Stimulated activated CD4-positive, alpha-beta T cell treated with anti-CD3 and anti-CD28 coated beads, TNF-alpha, amount 100 ng/mL, for 4 hours (primary cell): ENCODE data around the gene TGM2.
"Not testable (repeated sequence)": the region's sequence is repeated elsewhere in the genome, so short reads cannot be mapped to it uniquely, and the experiment has no call there.

ENCODE experiments used
- DNase-seq, 3 experiments: peaks; one replicate each; pipeline ENCODE4 v3.0.0-alpha.2; 2020; ENCODE audit warnings: low read depth in 3 of 3

TGM2 gene

GRCh38 chr20:38115205-38115604 lies 49.9 kb downstream of the TGM2 start:
- no peak for DNase-seq

GRCh38 chr20:38114353-38114791 lies 50.7 kb downstream of the TGM2 start:
- no peak for DNase-seq

- DNase-seq = no peak
Measured at GRCh38 chr20:38113401-38114325, 51.4 kb downstream of the TGM2 start.

DNA sequence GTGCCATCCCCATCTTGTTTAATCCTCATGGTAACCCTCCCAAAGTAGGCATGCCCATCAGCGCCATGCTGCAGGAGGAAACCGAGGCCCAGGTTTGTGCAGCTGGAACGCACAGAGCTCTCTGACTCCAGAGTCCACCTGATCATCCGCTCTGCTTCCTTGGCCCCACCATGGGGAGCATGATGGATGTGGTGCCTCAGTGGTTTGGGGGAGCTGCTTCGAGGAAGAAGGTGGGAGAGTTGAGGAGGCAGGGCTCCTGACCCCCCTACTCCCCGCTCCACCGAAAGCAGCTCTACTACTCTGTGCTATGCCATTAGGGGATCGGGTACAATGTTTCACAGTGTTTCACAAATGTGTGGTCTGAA lies 52.2 kb downstream of the TGM2 start:
- DNase-seq = no peak

DNA sequence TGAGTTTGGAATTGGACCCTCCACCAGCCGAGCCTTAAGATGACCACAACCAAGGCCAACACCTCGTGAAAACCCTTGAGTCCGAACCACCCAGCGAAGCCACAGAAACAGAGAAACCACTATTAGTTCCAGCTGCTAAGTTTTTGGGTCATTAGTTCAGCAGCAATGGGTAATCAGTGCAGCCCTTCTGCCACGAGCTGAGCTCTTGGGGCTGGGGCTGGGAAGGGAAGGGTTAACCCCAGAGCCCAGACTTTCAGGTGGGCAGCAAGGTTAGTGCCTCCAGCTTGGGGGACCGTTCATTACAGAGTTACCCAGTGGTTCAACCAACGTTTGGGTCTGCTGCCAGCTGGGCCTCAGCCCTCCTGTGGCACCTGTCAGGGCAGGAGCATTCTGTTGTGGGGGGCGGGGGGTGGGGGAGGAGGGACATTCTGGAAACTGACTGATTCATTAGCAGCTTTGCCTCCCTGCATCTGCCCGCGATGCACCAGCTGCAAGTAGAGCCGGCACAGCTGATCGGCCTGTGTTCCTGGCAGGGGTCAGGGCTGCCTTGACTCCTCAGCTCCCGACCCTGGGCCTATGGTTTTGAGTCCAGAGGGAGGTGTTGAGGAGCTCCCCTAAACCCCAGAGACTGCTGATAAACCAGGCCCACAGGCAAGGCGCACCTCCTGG lies 52.7 kb downstream of the TGM2 start:
- DNase-seq = no peak

DNA sequence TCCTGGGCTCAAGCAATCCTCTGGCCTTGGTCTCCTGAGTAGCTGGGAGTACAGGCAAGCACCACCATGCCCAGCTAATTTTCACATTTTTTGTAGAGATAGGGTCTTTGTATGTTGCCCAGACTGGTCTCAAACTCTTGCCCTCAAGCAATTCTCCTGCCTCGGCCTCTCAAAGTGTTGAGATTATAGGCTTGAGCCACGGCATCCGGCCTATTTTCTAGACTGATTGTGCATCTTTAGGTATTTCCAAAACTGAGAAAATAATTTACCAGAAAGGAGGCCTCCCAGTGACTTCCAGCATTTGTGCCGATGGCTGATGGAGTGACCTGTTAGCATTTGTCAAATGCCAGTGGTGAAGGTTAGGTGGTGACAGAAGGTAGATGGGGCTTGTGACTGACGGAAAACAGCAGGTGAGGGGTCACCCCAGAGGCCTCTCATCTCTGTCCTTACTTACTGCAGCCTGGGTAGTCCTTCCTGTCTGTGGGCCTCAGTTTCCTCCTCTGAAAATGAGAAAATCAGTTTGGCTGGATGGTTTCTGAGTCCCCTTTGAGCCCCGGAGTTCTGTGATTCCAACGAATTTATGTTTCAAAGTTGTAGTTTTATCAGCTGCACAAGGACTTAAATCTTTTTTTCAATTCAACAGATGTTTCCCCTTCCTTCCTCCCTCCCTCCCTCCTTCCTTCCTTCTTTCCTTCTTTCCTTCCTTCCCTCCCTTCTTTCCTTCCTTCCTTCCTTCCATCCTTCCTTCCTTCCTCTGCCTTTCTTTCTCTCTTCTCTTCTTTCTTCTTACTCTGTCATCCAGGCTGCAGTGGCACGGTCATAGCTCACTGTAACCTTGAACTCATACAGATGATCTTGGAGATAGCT lies 53.5 kb downstream of the TGM2 start:
- DNase-seq = no peak

GRCh38 chr20:38110525-38111178 lies 54.4 kb downstream of the TGM2 start:
- DNase-seq = no peak

GRCh38 chr20:38109591-38110524 lies 55.2 kb downstream of the TGM2 start:
- no peak for DNase-seq

- no peak for DNase-seq
Measured at GRCh38 chr20:38108986-38109541, 56.0 kb downstream of the TGM2 start.

DNA sequence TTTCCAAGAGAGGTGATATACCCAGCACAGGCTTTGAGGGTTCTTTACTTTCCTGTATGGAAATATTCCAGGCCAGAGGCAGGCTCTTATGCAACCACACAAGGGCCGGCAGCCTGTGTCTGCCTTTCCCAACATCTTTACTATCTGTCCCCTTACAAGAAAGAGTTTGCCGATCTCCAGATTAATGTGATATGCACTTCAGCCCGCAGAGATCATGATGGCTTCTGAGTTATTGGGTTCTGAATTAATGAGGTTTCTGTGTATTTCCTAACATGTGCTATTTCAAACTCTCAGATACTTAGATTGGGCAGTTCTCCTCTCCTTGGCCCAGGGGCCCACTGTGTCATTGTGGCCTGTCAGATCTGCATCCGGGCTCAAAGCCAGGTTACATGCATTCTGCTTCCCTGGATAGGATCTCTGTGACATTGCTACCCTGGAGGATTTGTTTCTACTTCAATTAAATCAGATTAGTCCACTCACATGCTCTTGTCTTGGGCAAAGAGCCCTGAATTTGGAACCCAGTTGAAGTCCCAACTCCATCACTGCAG lies 56.6 kb downstream of the TGM2 start:
- no peak for DNase-seq

- DNase-seq = not testable (repeated sequence)
Measured at GRCh38 chr20:38107916-38108315, 57.2 kb downstream of the TGM2 start.

DNA sequence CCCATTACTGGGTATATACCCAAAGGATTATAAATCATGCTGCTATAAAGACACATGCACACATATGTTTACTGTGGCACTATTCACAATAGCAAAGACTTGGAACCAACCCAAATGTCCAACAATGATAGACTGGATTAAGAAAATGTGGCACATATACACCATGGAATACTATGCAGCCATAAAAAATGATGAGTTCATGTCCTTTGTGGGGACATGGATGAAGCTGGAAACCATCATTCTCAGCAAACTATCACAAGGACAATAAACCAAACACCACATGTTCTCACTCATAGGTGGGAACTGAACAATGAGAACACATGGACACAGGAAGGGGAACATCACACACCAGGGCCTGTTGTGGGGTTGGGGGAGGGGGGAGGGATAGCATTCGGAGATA lies 57.7 kb downstream of the TGM2 start:
- not testable (repeated sequence) for DNase-seq

DNA sequence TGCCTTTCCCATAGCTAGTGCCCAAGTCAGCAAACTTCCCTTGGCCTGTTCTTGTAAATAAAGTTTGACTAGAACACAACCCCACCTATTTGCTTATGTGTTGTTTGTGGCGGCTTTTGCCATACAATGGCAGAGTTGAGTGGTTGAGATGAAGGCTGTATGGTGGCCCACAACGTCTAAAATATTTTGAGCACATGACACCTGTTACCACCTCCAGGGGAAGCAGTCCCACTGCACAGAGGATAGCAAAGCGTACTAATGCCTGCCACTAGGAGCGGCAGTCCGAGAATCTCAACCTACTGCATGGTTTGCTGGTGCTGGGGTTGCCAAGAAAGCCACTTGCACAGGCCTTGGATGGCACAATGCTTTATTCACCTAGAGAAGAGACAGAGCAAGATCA lies 58.6 kb downstream of the TGM2 start:
- DNase-seq = no peak

DNA sequence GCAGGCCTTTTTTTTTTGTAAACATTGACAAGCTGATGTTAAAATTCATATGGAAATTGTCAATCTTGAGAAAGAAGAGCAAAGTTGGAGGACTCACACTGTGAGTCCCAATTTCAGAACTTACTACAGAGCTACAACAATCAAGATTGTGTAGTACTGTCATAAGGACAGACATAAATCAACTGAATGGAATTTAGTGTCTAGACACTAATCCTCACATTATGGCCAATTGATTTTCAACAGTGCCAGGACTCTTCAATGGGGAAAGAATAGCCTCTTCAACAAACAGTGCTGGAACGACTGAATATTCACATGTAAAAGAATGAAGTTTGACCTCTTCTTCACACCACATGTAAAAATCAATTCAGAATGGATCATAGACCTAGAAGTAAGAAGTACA lies 60.8 kb downstream of the TGM2 start:
- no peak for DNase-seq

DNA sequence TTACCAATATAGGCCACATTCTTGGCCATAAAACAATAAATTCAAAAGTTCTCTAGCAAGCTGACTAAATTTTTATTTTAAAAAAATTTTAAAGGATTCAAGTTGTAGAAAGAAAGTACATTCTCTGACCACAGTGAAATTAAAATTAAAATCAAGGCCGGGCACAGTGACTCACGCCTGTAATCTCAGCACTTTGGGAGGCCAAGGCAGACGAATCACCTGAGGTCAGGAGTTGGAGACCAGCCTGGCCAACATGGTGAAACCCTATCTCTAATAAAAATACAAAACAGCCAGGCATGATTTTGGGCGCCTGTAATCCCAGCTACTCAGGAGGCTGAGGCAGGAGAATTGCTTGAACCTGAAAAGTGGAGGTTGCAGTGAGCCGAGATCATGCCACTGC lies 62.9 kb downstream of the TGM2 start:
- not testable (repeated sequence) for DNase-seq

DNA sequence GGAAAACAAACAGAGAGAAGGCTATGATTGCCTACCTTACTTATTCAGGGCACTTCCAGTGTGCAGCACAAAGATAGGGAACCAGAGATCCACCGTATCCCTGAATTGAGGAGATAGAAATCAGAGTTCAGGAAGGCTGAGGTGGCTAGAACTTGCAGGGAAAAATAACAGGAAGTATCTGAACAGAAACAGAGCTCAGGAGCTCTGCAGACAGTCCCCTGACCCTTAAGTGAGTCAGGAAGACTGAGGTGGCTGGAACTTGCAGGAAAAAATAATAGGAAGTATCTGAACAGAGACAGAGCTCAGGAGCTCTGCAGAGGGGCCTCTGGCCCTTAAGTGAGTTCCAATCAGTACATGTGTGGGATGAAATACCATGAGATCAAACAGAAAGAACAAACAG lies 66.1 kb downstream of the TGM2 start:
- no peak for DNase-seq

GRCh38 chr20:38095017-38095686 lies 69.9 kb downstream of the TGM2 start:
- no peak for DNase-seq

GRCh38 chr20:38094373-38094891 lies 70.6 kb downstream of the TGM2 start:
- DNase-seq = no peak

GRCh38 chr20:38093641-38094077 lies 71.4 kb downstream of the TGM2 start:
- DNase-seq = no peak
